Measurements from ENCODE around the gene CALCOCO1. TPM values are rescaled to one million over a fixed set of nuclear protein-coding genes. Genes with fewer than 3 reads are reported as not detected.

CALCOCO1 gene
- total and polyA plus RNA-seq, 2 of the 8 experiments (the other 6 are each of a cell fraction or from before 2014, with no cell fraction given) = 20.3 to 39.3 TPM

- H3K27me3 ChIP-seq (replicated peaks in 1 of 4; ENCODE audit: control insufficient read depth in 3 of 4, extremely low read depth in 1 of 4, insufficient read depth in 3 of 4, low read length in 3 of 4) = peaks cover 0 to 3% (median 0%) of the 10 kb centered on the region in 4 experiments; a peak in 1 of 7 replicates
- H2BK20ac ChIP-seq (ENCODE audit: low read length) = no peak overlapping the region
- POLR2A ChIA-PET (ENCODE audit: partially characterized antibody) = interaction anchor here (0.9 to 1.5 kb wide), 2 partner anchors 19 to 30 kb away, joined by 3 to 4 read pairs; no protein-coding TSS in a partner anchor
- H3K4me3 ChIP-seq (ENCODE audit: extremely low read depth in 1 of 4, insufficient read depth in 2 of 4, low read depth in 3 of 4, low read length in 4 of 4) = peak overlapping the region; percentile 53 to 88 (median 74)
- no peak overlapping the region for H3K27ac ChIP-seq (ENCODE audit: low read depth, low read length)
- H3K56ac ChIP-seq (replicated peaks; ENCODE audit: insufficient read length, low read depth, low read length) = no peak overlapping the region
- H2AK5ac ChIP-seq (ENCODE audit: low read depth, low read length) = no peak overlapping the region
- peak overlapping the region; percentile 23; the same call in 1 of the 2 replicates for H2AFZ ChIP-seq (ENCODE audit: low read length)
- H4K20me1 ChIP-seq (replicated peaks in 1 of 2; ENCODE audit: control insufficient read depth in 1 of 2, insufficient read depth in 2 of 2, low read length in 2 of 2) = no peaks in the 10 kb centered on the region
- H4K91ac ChIP-seq (replicated peaks; ENCODE audit: insufficient read length, low read length) = no peak overlapping the region
- CTCF ChIA-PET (ENCODE audit: partially characterized antibody) = interaction anchor here (1.1 to 14.5 kb wide), 6 partner anchors 12 to 514 kb away, joined by 3 to 237 read pairs (median 6); no protein-coding TSS in a partner anchor
- no peak overlapping the region for H3K14ac ChIP-seq (ENCODE audit: insufficient read length)
- H2BK15ac ChIP-seq (ENCODE audit: low read length) = no peak overlapping the region
- H2BK5ac ChIP-seq (ENCODE audit: low read depth, low read length) = no peak overlapping the region; the same call in 1 of the 2 replicates
- no peaks in the 10 kb centered on the region for H3K79me2 ChIP-seq (ENCODE audit: control insufficient read depth in 1 of 2, insufficient read depth in 2 of 2, low read length in 2 of 2)
- no peak overlapping the region for H3K23ac ChIP-seq (ENCODE audit: insufficient read length)
- H3K9ac ChIP-seq (replicated peaks in 1 of 4; ENCODE audit: extremely low read depth in 1 of 4, low read depth in 3 of 4, low read length in 3 of 4) = peak overlapping the region in 1 of 4 experiments; percentile 25; a peak in 1 of 7 replicates
- TF ChIP-seq POLR2AphosphoS5 (IDR thresholded peaks at IDR 0.05; ENCODE audit: low read depth, low read length) (no peak), CTCF (IDR thresholded peaks at IDR 0.05; ENCODE audit: control extremely low read depth in 1 of 3, insufficient read depth in 1 of 3, low read depth in 1 of 3, low read length in 3 of 3) (no peak), TAF7 (optimal IDR thresholded peaks at IDR 0.05; ENCODE audit: borderline replicate concordance, low read depth, low read length) (no peak), MAFK (IDR thresholded peaks at IDR 0.05; ENCODE audit: low read depth, low read length) (no peak), SIX5 (IDR thresholded peaks at IDR 0.05; ENCODE audit: low read depth, low read length) (no peak)
- no peak overlapping the region for H2BK12ac ChIP-seq (ENCODE audit: low read depth, low read length)
- H3K36me3 ChIP-seq (ENCODE audit: control insufficient read depth in 2 of 4, insufficient read depth in 4 of 4, low read length in 3 of 4) = no peaks in the 10 kb centered on the region
- peaks cover 3% of the 10 kb centered on the region; the same call in 1 of the 2 replicates for H3K23me2 ChIP-seq (ENCODE audit: low read depth, low read length)
- no peak overlapping the region for H4K5ac ChIP-seq (ENCODE audit: insufficient read length, low read depth, low read length)
- peaks cover 0 to 11% (median 1%) of the 10 kb centered on the region in 4 experiments; a peak in 5 of 7 replicates for H3K4me1 ChIP-seq (replicated peaks in 1 of 4; ENCODE audit: control insufficient read depth in 3 of 4, insufficient read depth in 4 of 4, low read length in 3 of 4)
- 5% methylated on average over 14 of the region's 15 CpGs; no CpG with 5 or more reads in 1 of the 2 experiments for WGBS, 2 experiments (ENCODE audit: extremely low coverage in 1 of 2, insufficient coverage in 1 of 2, insufficient read length in 1 of 2, insufficient replicate concordance in 2 of 2, low coverage in 1 of 2, low lambda C conversion rate in 2 of 2, missing lambda C conversion rate in 1 of 2)
- no peaks in the 10 kb centered on the region for H3K79me1 ChIP-seq (ENCODE audit: low read depth, low read length)
- H3K18ac ChIP-seq (ENCODE audit: extremely low read depth, low read length) = no peak overlapping the region
- no peak overlapping the region for H2BK120ac ChIP-seq (replicated peaks; ENCODE audit: low read depth, low read length)
- H4K8ac ChIP-seq (ENCODE audit: extremely low read depth, insufficient read depth, low read length) = no peak overlapping the region
- no peak overlapping the region for H3K4ac ChIP-seq (replicated peaks; ENCODE audit: insufficient read length, low read depth, low read length)
- no peak for DNase-seq (ENCODE audit: low read depth in 1 of 2, low spot score in 2 of 2)
- no peak for FAIRE-seq
- no peaks in the 10 kb centered on the region for H3K9me3 ChIP-seq (ENCODE audit: insufficient read depth in 2 of 2, low read depth in 1 of 2, low read length in 1 of 2)
- H3K4me2 ChIP-seq (ENCODE audit: insufficient read depth in 1 of 2, low read depth in 2 of 2, low read length in 2 of 2) = peak overlapping the region; percentile 84 to 86
These were observed 324 bp downstream of the CALCOCO1 start for GRCh38 chr12:53726946-53727309.
